Glomerular endothelial cell (primary cell): ENCODE measurements around the gene ACIN1. TPM values are rescaled to one million over a fixed set of nuclear protein-coding genes. Genes with fewer than 3 reads are reported as not detected.

ENCODE experiments used
- DNase-seq: peaks from one replicate; pipeline ENCODE4 v3.0.0-alpha.2; 2011; ENCODE audit warnings: low read depth, low spot score; ENCODE audit errors: extremely low read depth
- total RNA-seq: library from RNA; depleted of rRNA; stranded (reverse); fragments of >200 nt; gene quantifications from 2 replicates; pipeline ENCODE4 v1.2.3, GENCODE V29; 2015

ACIN1 gene, protein sequence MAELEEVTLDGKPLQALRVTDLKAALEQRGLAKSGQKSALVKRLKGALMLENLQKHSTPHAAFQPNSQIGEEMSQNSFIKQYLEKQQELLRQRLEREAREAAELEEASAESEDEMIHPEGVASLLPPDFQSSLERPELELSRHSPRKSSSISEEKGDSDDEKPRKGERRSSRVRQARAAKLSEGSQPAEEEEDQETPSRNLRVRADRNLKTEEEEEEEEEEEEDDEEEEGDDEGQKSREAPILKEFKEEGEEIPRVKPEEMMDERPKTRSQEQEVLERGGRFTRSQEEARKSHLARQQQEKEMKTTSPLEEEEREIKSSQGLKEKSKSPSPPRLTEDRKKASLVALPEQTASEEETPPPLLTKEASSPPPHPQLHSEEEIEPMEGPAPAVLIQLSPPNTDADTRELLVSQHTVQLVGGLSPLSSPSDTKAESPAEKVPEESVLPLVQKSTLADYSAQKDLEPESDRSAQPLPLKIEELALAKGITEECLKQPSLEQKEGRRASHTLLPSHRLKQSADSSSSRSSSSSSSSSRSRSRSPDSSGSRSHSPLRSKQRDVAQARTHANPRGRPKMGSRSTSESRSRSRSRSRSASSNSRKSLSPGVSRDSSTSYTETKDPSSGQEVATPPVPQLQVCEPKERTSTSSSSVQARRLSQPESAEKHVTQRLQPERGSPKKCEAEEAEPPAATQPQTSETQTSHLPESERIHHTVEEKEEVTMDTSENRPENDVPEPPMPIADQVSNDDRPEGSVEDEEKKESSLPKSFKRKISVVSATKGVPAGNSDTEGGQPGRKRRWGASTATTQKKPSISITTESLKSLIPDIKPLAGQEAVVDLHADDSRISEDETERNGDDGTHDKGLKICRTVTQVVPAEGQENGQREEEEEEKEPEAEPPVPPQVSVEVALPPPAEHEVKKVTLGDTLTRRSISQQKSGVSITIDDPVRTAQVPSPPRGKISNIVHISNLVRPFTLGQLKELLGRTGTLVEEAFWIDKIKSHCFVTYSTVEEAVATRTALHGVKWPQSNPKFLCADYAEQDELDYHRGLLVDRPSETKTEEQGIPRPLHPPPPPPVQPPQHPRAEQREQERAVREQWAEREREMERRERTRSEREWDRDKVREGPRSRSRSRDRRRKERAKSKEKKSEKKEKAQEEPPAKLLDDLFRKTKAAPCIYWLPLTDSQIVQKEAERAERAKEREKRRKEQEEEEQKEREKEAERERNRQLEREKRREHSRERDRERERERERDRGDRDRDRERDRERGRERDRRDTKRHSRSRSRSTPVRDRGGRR
- total RNA-seq, result 91.2 and 142 TPM in 2 replicates

DNA sequence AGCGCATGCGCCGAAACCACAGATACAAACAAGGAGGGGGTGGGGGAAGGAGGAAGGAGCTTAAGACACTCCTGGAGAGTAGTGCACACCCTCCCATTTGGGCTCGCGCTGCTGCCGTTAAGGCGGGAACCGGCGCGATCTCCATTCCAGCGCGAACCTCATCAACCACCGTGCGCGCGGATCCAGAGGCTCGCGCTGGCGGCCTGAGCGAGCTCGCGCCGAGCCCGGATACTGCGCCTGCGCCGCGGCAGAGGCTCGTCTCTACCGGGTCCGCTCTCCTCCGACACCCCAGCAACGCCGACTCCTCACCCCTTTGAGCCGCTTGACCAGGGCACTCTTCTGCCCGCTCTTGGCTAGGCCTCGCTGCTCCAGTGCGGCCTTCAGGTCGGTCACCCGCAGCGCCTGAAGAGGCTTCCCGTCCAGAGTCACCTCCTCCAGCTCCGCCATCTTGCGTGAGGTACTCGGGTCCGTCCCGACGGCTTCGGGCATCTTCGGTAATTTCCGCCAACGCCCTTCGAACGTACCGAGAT is at the start of gene ACIN1:
Gene ACIN1, minus strand, starts transcription at position 471 of the 530 bp plus-strand sequence. Its CDS starts 24 bp downstream, at position 447.
- no peak for DNase-seq

DNA sequence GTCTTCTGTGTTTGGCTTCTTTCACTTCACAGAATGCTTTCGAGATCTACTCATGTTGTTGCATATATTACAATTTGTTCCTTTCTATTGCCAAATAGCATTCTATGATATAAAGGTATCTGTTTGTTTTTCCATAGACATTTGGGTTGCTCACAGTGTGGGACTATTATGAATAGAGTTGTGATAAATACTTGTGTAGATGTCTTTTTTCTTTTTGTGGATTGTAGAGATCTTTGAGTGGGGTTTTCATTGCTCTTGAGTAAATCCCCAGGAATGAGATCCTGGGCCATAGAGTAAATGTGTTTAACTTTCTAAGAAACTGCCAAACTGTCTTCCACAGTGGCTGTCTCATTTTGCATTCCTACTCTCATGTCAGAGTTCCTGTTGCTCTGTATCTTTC is 49.0 kb upstream of the ACIN1 start:
- DNase-seq, result no peak

DNA sequence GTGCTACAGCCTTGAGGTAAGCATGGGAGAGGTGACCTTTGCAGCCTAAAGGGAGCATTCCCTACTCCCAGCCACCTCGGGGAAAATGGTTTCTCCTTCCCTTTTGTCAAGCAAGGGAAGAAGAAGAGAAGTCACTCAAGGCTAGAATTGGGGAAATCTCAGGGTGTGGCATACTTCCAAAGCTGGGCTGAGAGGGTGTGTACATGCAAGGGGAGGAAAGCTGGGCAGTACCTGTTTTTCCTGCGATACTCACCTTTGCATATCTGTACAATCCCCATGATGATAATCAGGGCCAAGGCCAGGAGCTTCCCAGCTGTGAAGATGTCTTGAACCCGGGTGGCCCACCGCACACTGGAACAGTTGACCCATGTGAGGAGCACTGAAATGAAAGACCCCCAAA is 47.9 kb upstream of the ACIN1 start:
- DNase-seq, result no peak

DNA sequence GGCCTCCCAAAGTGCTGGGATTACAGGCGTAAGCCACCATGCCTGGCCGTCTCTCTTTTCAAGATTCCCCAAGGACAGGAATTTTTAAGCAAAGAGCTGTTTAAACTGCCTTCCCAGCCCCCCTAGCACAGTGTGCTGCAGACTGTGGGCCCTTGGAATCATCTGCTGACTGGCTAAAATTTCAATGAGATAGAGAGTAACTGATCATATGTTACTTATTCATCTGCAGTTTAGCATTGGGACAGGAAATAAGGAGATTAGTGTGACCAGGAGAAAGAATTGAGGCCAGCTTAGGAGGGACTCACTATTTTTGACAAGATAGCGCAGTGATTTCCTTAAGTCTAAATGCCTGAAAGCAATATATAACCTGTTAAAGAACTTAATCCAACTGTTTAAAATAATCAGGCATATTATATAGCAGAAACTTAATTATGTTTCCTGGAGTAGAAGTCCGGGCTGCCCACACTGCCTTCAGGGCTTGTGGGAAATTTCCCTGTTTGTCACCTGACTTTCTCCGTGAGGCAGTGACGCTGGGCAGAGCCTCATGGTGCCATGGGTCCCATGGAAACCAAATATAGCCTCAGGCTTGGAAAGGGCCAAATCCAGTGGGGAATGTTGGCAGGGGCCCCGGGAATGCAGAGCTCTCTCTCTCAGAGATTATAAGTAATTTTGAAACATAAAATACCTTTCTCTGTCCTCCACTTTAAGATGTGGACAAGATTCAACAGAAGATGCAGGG is 46.9 kb upstream of the ACIN1 start:
- no peak for DNase-seq

DNA sequence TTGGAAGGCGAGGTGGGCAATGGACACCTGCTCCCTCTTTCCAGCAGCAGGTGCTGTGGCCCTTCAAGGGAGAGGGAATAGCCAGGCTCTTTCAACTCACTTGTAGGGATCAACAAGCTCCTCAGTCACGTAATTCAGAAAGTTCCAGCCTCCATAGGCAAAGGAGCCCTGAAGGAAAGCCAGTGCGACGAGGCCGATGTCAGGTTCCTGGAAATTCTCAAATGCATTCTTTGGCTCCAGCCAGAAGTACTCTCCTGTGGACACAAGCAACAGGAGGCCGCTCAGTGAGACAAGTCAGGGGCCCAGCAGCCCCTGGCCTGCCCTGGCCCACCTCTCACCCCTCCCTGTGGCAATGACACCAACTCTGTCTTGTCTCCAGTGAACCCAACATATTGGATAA is 45.4 kb upstream of the ACIN1 start:
- no peak for DNase-seq

DNA sequence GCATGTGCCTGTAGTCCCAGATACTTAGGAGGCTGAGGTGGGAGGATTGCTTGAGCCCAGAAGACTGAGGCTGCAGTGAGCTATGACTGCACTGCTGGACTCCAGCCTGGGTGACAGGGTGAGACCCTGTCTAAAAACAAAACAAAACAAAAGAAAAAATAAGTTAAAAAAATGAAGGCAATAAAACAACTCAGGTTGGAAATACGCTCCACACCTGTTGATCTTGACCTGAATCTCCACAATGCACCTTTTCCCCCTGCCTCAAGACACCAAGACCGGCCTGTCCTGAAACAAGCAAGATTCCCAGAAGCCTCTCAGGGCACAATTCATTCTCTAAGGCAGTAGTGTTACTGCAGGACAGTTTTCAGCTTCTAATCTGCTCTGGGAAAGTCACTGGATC is 44.9 kb upstream of the ACIN1 start:
- DNase-seq, result no peak

DNA sequence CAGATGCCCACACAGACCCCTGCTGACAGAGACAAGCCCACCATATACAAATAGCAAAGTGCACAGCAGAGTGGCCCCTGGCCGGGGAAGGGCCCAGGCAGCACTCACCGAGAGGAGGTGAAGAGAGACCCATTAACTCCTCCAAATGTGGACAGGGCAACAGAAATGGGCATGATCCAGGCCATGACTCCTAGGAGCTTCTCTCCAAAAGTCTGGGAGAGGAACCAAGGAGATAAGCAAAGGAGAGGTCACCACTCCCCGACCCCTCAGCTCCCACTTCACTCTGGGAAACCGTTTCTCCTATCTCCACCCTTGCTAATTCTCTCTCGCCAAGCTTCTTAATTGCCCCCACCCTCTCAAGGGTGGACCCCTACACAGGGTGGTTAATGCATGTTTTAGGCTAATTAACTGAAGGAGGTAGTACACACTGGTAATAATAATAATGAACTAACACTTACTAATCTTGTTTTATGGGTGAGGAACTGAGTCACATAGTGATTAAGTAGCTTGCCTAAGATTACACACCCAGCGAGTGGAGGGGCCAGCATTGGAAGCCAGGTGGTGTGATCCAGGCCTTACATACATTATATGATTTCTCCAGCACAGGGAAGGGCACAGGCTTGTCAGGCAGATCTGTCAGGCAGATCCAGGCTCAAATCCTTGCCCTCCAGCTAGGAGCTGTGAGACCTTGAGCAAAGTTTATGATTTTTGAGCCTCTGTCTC is 43.0 kb upstream of the ACIN1 start:
- DNase-seq, result no peak

DNA sequence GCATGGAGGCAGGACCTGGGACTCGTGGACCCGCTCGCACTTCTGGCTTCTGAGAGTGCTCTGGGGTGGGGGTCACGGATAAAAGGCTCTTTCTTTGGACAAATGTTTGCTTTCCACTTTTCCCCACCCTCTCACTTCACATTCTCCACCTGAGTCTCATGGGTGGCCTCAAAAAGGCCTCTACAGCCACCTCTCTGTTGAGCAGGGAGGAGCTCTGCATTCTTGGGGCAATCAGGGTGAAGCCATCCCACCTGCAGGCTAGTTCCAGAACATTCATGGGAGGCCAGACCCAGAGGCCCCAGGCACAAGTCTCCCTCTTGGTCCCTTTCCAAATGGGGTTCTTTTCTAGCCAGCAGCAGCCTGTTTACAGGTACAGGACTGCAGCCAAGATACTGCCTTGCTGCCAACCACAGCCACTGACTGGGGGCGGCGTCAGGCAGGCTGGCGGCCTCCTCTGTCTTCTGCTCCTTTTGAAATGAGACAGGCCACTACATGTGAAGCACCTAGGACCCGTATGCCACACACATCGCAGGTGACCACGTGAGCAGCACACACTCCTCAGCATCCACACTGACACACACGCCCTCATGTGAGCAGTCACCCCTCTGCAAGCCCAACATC is 42.4 kb upstream of the ACIN1 start:
- no peak for DNase-seq

DNA sequence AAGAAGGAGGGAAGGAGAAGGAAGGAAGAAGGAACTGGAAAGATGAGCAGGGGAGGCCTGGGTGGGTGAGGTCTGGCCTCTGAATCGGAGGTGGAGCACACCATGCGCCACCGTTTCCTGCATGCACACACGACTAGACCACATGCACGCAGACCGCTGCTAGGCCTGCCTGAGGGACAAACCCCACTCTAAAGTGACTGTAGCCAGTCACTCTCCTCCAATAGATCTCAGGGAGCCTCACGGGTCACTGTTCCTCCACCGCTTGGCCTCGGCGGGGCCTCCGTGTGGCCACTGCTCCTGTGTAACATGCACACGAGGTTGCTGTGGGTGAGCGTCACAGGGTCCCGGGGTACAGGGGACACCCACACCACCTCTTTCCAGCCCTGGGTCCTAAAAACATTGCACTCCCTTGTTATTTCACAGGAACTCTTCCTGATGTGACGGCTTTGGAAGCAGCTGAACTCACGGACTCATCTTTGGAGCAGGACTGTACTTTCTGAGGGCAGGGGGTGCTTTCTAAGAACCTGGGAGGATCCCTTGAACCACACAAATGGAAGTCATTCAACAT is 41.7 kb upstream of the ACIN1 start:
- no peak for DNase-seq

DNA sequence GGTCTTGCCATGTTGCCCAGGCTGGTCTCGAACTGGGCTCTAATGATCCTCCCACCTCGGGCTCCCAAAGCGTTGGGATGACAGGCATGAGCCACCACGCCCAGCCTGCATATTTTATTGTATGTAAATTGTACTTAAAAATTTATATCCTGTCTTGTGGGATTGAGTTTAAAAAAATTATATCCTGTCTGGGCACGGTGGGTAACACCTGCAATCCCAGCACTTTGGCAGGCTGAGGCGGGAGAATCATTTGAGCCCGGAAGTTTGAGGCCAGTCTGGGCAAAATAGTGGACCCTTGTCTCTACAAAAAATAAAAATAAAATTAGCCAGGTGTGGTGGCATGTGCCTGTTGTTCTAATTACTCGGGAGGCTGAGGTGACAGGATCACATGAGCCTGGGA is 38.0 kb upstream of the ACIN1 start:
- DNase-seq, result no peak

DNA sequence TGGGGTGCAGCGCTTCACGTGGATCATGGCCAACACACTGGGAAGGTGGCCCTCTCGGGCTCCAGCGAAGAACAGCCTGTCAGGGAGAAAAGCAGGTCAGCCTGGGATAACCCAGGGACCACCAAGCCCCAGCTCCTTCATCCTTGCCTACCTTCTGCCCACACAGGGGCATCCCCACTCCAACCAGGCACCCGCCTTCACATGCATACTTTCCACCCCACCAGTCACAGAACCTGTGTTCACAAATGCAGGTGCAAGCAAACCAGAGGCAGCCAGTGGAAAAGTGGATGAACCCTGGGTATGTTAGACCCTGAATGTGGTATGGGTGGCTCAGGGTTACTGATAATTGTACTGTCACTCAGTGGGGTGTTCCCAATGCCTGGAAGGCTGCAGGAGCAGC is 36.5 kb upstream of the ACIN1 start:
- DNase-seq, result no peak

DNA sequence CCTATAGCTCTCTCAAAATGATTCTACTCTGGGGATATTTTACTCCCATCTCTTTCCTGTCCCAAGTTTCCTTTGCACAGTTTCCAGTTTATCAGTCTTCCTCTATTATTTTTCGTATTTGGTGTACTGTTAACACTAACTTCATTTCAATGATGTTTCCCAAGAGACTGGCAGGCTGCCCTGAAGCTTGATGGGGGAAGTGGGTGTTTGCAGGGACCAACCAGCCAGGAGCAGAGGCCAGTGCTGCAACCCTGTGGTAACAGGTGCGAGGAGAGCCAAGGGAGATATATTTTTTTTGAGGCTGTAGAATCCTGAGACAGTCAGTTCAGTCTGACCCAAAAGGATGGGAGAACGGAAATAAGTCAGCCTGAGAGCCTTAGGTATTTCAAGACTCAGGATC is 35.9 kb upstream of the ACIN1 start:
- no peak for DNase-seq

DNA sequence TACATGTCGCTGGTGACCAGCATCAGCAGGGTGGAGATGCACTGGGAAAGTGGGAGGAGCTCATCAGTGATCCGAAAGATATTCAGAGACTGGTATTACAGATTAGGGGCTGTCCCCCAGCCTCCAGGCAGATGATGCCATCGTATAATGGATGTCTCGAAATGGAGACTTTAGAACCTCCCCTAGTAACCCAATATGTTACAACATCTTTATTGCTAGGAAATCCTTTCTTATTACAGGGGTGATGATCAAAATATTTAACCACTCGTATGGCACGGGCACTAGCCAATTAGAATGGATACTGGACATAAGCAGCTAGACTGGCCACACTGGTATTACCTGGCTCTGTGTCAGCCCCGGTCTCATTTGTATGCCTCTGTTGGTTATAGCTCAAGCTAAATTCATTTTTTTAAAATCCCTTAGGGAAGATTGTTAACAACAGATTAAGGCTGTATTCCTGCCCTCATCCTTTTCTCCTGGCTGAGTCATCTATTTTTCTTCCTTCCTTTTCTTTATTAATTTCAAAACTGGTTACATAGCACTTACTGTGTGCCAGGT is 34.9 kb upstream of the ACIN1 start:
- no peak for DNase-seq

DNA sequence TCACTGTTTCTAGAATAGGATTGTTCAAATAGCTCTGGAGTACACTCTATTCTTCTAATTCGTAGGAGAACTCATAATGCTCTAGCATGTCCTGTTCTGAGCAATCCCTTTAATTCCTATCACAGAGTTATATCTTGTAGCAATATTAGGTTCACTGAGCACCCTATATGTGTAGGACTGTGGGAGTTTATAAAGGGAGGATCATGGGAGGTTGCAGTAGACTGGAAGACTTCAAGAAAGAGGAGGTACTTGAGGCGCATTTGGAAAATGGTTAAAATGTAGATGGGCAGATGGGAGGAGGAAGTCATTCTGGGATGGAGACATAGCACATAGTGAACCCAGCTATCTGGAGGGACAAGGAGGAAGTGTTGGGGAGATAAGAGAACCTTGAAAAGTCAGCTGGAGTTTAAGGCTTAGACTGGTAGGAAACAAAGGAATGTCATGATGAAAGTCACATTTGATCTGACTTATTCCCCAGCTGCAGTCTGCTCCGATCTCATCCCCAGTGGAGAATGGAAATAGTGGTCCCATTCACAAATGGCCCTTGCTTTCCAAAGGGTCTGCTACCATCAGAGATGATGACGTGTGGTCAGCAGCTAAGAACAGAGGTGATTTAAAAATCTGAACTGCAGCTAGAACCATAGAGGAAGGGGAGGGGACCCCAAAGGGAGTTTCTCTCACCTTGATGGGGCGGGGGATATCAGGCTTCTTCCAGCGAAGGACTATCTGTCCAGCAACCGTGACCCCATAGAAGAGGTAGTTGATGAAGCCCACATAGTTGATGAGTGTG is 34.2 kb upstream of the ACIN1 start:
- no peak for DNase-seq

DNA sequence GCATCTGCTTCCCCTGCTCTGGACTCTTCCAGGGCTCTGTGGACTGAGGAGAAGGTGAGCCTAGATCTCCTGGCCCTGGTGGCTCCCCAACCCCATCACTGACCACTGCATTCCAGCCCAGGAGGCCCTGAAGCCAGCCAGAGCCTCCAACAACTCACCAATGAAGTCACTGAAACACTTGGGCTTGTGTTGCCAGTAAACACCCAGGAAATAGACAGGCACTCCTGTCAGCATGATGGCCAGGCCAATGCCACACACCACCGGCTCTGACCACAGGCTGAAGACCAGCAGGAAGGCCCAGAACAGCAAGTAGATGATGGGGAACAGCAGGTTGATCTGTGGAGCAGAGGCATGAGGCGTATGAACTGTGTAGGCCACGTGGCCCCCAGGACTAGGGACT is 32.9 kb upstream of the ACIN1 start:
- no peak for DNase-seq

DNA sequence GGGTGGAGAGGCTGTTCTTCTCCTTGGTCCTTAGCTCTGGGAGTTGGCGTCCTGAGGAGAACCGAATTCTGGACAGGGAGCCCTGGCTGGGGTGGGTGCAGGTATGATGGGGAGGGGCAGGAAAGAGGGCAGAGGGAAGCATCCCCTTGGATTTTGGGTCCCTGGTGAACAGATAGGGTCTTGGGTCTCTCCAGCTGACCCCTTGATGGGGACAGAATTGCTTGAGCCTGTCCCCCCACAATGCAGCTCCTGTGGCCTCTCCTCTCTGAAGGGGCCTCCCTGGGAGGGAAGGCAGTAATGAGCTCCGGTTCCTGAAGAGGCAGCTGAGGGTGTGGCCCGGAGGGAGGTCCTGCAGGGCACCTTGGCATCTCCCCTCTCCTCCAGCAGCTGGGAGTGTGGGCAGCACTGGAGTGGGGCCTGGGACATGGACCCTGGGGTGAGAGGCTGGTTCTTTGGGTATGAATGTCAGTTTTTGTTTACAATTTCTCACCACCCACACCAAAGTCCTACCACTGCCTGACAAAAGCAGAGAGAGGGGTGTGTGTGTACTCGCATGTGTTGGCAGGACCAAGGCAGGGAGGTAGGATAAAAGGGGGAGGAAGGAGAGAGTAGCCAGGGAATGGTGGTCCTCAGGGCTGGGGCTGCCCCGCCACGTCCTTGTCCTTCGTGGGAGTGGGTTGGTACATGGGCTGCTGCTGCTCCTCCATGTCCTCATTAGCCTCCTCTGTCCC is 31.8 kb upstream of the ACIN1 start:
- DNase-seq, result no peak

DNA sequence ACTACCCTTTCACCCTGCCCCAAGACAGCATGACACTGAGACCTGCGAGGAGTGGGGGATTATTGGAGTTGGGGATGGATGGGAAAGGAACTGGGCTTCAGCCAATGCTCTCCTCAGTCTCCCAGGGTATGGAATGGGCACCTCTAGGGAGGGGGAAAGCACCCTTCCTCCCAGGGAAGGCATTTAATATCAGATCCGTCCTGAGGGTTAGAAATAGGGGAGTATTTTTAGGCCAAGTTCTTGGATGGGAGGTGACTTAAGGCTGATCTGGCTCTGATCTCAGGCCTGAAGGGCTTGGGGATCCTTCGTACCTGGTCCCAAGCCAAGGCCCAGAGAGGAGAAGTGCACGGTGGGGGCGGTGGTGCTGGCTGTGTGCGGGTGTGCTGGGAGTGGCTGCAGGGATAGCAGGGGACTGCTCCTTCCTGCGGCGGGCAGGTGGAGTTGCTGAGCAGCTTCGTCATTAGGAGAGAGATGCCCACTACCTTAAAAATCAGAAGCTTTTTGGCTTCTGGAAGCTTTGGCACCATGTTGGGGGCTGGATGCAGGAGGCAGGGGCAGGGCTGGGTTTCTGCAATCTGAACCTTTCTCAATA is 31.1 kb upstream of the ACIN1 start:
- no peak for DNase-seq
